ENCODE results near the gene EGLN3. TPM values are rescaled to one million over a fixed set of nuclear protein-coding genes. Genes with fewer than 3 reads are reported as not detected.
"Not testable (repeated sequence)": the region's sequence is repeated elsewhere in the genome, so short reads cannot be mapped to it uniquely, and the experiment has no call there.

Gene EGLN3
- total RNA-seq, 1 experiment from 2014 or later, result 1.5 TPM

DNA sequence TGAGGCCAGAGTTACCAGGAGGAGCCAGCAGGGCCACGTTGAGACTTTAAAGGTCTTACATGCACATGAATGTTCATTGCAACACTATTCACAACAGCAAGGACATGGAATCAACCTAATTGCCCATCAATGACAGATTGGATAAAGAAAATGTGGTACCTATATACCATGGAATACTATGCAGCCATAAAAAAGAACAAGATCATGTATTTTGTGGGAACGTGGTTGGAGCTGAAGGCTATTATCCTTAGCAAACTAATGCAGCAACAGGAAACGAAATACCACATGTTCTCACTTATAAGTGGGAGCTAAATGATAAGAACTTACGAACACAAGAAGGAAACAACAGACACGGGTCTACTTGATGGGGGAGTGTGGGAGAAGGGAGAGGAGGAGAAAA, 11.6 kb upstream of the EGLN3 start:
- not testable (repeated sequence) for DNase-seq (ENCODE audit: low read depth)

DNA sequence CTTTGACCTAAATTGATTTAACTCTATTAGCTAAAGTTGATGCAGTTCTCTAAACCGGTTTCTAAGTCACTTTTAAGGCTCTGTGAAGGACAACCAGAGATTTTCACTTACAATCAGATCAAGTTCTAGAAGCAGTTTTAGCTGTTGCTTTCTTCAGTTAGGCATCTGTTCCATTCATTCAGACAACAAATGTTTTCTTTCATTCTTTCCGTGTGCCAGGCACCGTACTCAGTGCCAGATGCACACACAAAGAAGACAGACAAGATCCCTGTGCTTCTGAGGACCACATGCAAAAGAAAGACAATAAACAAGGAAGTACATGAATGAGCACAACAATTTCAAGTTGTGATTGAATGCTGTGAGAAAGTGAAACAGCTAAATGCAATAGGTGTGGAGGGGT, 11.1 kb upstream of the EGLN3 start:
- DNase-seq (ENCODE audit: low read depth), result no peak

DNA sequence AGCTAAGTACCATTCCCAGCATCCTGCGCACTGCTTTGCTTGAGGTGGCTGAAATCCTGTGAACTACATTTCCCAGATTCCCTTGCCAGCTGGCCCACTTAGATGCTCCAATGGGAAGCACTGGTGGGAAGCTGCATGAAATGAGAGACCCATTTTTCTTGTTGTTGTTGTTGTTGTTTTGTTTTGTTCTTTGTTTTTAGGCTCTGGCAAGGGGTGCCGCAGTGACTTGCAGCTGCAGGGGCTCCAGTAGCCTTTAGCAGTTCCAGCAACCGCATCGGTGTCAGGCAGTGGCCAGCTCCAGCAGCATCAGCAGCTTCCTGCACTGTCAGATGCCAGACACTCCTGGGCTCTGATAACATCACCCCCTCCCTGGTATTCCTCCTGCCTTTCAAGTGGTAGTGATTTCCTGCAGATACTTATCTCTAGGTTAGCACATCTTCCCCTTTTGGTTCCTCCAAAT, 8.8 kb upstream of the EGLN3 start:
- DNase-seq (ENCODE audit: low read depth), result no peak

DNA sequence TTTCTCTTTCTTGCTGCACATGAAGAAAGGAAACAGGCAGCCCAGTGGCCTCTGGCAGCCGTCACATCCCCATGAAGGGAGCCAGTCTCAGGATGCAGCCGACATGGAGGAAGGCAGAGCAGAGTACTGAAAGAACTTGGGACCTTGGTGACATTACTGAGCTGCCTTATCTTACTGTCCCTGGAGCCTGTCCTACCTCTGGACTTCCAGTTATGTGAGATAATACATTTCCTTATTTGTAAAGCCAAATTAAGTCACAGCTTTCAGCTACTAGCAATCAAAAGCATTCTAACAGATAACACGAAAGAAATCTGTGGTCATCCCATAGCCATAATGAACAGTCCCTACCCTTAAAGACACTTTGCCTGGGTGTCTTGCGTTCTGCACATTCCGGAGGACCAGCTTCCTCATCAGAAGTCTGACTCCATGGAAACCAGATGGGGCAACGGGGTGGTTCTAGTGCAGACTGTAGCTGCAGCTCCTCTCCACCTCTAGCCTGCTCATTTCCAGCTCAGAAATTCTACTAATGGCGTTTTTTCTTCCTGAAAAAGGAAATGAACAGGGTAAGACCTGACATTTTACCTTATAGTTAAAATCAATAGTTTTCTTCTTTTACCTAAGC, 7.8 kb upstream of the EGLN3 start:
- no peak for DNase-seq (ENCODE audit: low read depth)

DNA sequence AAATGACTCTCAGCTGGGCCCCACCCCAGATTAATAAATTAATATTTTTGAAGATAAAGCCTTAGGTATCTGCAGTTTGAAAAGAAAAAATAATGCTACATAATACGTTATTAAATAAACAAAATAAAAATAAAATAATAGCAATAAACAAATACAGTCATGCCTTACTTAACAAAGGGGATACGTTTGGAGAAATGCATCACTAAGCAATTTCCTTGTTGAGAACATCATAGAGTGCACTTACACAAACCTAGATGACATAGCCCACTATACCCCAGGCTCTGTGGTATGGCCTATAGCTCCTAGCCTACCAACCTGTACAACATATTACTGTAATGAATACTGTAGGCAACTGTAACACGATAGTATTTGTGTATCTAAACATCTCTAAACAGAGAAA, 7.1 kb upstream of the EGLN3 start:
- DNase-seq (ENCODE audit: low read depth), result no peak

DNA sequence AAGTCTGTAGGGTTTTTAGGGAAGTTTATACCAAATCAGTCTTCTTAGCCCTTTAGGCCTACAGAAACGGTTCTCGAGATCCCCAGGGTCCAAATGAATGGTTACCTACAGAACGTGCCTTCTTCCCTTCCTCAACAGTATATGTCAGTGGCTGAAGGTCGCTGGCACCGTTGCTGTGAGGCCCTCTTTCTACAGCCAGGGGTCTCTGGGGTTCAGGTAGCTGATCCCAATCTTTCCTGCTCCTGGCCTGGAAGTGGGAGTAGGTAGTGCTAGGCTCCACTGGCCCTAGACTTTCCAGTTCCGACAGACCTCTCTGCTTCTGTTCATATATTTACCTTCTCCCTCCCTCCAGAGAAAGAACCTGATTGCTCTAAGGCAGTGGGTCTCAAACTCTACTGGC, 6.4 kb upstream of the EGLN3 start:
- no peak for DNase-seq (ENCODE audit: low read depth)

DNA sequence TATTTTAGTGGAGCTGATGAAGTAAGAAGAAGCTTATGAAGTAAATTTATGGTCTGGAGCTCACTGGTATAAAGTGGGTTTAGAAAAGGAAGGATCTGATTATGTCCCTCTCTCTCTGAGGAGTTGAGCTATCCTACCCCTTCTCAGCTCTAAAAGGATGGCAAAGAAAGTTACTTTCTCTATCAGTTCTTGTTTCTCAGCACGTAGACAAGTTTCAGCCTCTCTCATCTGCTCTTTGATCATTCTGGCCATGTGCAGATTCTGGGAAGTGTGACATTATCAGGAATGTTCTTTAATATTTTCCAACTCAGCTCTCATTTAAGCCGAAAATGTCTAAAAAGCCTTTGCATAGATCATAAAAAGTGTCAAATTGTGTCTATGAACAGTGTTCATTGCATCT, 5.8 kb upstream of the EGLN3 start:
- DNase-seq (ENCODE audit: low read depth), result no peak

DNA sequence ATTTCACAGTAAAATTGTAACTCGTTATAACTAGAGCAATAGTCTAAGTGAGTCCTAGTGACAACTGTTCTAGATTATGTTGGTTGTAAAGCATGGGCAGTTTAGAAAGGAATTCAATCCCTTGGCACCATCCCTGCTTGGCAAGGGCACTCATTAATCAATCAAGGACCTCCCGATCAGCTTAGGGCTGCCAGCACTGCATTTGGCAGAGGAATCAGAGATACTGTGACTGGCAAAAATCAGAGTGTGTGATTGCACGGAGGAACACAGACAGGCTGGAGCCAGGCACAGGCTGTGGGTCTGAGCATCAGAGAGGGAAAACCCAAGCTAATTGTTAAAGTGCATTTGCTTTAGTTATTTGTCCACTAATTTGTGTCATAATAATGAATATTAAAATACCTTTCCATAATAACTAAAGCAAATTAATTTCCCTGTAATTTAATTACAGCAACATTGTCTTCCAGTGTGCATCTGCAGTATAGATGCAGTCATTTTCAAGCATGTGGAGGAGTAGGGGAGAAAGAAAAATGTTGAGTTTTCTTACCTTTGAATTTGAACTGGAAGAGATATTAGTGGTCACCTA, 3.2 kb upstream of the EGLN3 start:
- DNase-seq (ENCODE audit: low read depth), result no peak

DNA sequence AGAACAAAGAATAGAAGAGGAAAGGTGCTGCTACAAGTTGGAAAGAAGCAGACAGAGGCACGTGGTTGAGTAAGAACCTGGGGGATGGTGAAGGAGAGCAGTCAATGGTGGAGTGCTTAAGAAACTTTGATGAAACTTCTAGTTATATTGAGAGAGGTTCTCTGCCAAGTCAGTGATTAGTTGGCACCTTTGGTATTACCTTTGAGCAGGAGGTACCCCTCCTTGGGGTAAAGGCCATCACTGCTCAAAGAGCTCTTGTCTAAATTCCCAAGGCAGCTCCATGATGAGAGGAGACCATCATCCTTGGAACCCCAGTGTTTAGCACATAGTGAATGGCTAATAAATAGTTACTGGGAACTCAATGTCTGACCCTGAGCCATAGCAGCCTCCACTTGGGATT, 1.7 kb upstream of the EGLN3 start:
- DNase-seq (ENCODE audit: low read depth), result no peak

DNA sequence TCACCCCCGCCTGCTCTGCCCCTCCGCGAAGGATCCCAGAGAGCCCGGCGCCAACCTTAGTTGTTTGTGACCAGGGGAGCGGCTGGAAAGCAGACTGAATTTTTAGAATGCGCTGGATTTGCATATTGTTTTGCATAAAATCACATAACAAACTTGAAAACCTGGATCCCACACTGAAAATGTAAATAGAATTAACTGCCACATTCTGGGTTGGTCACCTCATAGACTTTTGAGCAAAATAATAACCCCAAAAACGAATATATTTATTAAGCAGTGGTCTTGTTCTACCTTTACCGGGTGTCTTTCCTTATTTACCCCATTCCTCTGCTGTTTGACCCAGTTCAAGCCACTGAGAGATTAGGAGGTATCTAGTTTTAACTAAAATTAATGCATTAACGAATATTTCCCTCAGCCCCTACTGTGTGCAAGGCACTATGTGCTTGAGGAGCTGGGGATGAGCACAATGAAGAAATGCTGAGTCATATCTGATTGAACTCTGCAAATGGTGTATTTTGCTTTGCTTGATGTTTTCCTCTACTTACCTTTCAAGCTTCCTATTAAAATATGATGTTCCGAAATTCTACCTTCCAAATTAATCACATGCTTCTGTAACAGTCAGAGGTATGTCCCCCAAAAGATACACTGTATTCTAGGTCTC, 438 bp upstream of the EGLN3 start:
- DNase-seq (ENCODE audit: low read depth), result no peak

DNA sequence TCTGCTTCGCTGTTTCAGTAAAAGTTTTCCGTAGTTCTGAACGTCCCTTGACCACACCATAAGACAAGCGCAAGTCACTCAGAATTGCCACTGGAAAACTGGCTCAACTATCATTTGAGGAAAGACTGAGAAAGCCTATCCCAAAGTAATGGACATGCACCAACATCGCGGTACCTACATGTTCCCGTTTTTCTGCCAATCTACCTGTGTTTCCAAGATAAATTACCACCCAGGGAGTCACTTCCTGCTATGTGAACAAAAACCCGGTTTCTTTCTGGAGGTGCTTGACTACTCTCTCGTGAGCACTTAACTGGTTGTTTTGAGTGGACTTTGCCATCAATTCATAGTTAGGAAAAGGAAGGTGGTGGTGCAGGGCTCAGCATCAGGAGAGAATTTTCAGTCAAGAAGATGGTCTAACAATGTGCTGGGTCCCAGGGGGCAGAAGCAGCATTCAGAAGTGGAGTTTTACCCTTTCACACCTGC, 1.4 kb downstream of the EGLN3 start:
- DNase-seq (ENCODE audit: low read depth), result no peak

DNA sequence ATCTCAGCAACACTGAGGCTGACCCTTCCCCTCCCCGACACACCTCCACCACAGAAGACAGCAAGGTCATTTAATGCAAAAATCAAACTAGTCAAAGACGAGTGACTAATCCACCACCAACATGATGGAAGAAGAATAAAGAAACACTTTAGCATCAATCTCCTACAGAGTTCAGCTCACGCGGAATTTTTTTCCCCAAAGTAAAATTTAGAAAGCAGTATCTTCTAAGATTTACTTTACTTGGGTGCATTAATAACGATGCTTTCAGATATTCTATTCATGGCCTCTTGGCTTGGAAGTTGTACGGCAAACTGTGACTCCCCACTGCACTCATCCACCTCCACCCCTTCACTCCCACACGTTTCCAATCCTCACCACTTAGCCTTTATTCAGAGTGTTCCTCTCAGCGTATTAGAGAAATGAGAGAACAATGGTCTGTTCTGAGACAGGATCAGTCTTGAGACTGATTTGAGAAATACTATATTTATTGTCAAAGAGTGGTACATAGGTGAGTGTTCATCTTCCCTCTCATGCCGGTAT, 1.9 kb downstream of the EGLN3 start:
- no peak for DNase-seq (ENCODE audit: low read depth)

DNA sequence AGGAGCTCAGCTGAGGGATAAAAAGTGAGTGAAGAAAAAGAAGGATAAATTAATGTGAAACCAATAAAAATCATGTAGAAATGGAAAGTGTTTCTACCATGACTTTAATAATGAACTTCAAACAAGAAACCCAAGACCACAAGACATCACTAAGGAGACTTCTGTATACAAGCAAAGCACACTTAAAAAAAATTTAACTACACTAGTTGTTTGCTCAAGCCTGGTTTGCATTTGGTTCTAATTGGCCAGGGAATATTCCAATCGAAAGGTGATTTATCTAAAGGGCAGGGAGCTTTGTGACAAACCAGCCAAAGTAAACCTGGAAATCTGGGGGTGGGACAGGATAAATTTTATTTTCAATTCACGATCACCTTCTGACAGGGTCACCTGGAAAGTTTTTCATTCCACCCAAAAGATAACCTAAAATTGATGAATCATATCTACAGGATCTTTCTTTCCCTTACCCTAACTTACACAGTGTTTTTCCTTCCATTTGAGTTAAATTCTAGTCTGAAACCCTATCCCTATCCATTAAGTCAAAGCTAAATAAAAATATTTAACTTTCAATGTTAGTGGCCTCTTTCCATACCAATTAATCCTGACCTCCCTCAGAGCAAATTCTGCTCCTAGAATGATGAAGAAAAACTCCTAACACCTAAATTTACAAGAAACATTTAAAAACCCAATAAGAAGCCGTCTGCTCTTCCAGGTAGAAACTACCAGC, 2.6 kb downstream of the EGLN3 start:
- DNase-seq (ENCODE audit: low read depth), result no peak

DNA sequence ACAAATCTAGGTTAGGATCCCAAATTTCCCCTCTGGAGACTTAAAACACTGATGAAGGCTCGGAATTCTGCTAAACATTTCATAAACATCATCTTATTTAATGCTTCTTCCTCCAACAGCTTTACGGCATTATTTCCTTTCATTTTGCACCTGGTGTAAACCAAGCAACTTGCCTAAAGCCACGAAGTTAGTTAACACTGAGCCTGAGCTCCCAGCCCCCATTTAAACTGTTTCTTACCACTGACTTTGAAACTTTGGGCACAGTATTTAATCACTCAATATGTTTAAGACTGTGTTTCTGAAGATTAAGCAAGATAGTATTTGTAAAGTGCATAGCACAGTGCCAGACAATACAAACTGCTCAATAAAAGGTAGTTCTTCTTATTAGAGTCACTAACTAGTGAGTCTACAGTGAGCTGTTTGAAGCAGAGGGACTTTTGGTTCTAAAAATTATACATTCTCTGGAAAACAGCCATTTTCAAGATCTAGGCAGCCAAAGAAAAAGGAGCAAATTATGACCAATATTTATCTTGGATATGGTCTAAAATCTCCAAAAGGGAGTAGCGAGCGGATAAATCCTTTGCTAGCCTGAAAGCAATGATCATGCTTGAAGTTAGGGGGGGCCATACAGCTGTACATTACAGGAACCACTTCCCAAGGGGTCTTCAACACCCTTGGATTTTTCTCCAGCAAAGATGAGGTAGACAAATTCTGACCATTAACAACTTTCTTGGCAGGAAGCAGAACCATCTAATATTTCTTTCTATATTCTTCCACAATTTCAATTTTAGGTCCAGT, 4.0 kb downstream of the EGLN3 start:
- no peak for DNase-seq (ENCODE audit: low read depth)

DNA sequence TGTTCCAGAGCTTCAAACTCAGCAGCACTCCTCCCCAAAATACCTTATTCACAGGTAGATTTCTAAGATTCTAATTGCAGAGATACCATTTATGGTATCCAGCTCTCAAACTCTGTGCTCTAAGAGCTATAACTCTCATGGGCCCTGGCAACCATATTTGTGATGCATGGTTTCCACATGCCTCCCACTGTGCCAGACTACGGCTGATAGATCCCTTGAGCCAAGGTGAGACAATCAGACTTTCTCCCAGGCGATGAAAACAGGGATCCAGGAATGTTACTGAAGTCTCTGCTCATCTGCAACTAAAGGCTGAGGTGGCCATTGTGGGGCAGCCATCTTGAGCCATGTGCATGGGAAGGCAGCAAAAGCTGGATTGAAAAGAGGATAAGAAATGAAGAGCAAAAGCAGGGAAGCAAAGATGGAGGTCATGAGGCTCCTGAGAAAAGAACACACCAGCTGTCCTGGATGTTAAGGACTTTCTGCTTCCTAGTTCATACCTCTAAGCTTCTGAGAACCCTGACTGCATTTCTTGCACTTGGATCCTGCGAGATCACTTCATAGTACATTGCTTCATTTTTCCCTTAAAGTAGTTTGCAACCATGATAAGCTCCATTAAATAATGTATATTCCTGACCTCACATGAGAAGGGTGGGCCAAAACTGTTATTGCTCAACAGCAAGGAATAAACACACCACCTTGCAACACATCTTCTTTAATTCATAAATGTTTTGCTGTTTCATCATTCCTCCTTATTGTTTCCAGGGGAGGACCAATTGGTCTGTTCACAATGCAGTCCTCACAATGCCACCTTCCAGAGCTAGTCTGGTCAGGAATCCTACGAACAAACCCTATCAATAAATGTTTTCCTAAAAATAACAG, 5.4 kb downstream of the EGLN3 start:
- no peak for DNase-seq (ENCODE audit: low read depth)

DNA sequence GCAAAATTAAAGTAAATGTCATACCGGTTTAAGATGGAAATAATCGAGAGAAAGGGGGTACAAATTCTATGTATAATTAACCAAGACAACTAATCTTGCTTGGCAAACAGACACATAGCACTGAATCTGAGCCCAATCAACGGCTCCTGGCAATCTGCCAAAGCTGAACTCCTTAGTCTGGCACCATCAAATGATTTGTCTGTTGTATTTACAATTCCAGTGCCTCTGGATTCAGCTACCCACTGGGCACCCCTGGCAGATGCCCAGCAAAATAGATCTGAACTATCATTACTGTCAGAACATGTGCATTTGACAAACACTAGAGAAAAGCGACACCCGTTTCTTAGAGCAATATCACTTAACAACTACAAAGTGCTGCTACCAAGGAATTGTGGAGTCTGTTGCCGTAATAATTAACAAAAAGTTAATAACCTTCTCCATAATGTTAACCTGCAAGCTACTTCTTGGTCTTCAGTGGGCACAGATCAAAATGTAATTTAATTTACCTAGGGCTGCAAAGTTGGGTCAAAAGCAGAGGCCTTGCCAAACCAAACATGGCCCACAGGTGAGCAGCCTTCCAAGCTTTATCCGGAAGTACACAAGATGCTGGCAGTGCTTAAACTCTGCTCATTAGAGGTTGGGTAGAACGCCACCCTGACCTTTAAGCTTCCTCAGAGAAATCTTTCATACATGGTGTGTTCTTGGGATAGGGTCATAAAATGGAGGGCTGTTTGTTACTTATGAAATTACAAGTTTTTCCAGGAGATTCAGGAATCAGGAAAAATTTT, 7.6 kb downstream of the EGLN3 start:
- no peak for DNase-seq (ENCODE audit: low read depth)

DNA sequence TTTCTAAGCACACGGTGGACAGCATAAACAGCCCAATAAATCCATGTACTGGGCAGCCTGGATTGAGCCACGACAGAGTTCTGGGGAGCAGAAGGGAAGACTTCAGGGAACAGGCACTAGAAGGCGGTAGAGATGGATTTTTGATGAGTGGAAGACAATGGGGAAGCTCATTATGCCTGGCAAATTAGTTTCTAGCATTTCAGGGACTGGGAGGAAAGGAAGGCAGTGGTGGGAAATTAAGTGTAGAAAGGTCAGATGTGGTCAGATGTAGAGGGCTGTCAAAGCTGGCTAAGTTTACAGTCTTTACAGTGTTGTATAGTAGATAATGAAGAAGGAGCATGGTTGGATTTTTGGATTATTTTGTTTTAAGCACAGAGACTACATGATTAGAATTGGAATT, 9.2 kb downstream of the EGLN3 start:
- no peak for DNase-seq (ENCODE audit: low read depth)

DNA sequence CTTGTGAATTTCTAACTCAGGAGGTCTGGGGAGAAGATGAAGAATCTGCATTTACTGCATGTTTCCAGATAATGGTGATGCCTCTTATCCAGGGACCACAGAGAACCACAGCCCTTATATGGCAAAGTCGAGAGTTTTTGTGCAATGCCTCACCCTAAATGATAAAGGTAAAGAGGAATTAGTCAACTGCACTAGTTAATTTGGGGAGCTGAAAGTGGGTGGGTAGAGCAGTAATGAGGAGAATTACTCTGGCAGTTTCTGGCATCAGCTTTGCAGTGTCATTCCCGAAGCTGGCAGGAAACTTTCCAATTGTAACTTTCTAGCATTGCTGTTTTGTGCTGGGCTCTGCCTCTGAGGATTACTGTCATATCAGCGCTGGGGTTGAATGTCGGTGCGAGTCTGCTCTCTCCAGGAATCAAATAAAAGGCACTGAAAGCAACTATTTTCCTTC, 10.3 kb downstream of the EGLN3 start:
- DNase-seq (ENCODE audit: low read depth), result no peak
